HG03575 (cell line): ENCODE data around the gene CPA3.

Source experiments
- ATAC-seq: cut with Tn5 transposase; IDR thresholded peaks from one replicate; pipeline ENCODE4 v1.9.1; 2021; ENCODE audit not compliant: unreplicated experiment, insufficient number of reproducible peaks, low FRiP score; ENCODE audit errors: extremely low read depth

Gene CPA3

GRCh38 chr3:148854061-148854460, 11.0 kb upstream of the CPA3 start:
- no peak for ATAC-seq

- ATAC-seq: no peak
Measured at GRCh38 chr3:148856384-148856783, 8.7 kb upstream of the CPA3 start.

GRCh38 chr3:148857316-148857715, 7.8 kb upstream of the CPA3 start:
- ATAC-seq: no peak

GRCh38 chr3:148861277-148861869, 3.7 kb upstream of the CPA3 start:
- peak; percentile 70 for ATAC-seq

GRCh38 chr3:148863297-148863696, 1.8 kb upstream of the CPA3 start:
- no peak for ATAC-seq

- ATAC-seq: no peak
Measured at GRCh38 chr3:148863814-148864213, 1.3 kb upstream of the CPA3 start.

- no peak for ATAC-seq
Measured at GRCh38 chr3:148866261-148866660, 1.2 kb downstream of the CPA3 start.

- ATAC-seq: no peak
Measured at GRCh38 chr3:148873270-148873927, 8.3 kb downstream of the CPA3 start.

- ATAC-seq: no peak
Measured at GRCh38 chr3:148873977-148874376, 8.9 kb downstream of the CPA3 start.

- ATAC-seq: no peak
Measured at GRCh38 chr3:148878095-148878494, 13.0 kb downstream of the CPA3 start.

GRCh38 chr3:148879256-148879655, 14.2 kb downstream of the CPA3 start:
- ATAC-seq: no peak

- no peak for ATAC-seq
Measured at GRCh38 chr3:148880681-148881080, 15.6 kb downstream of the CPA3 start.

- ATAC-seq: no peak
Measured at GRCh38 chr3:148881286-148881685, 16.2 kb downstream of the CPA3 start.

- ATAC-seq: no peak
Measured at GRCh38 chr3:148882288-148882687, 17.2 kb downstream of the CPA3 start.

- ATAC-seq: no peak
Measured at GRCh38 chr3:148883163-148883562, 18.1 kb downstream of the CPA3 start.

GRCh38 chr3:148884261-148884660, 19.2 kb downstream of the CPA3 start:
- no peak for ATAC-seq

GRCh38 chr3:148889828-148890227, 24.7 kb downstream of the CPA3 start:
- ATAC-seq: no peak

GRCh38 chr3:148896062-148896461, 31.0 kb downstream of the CPA3 start:
- no peak for ATAC-seq

GRCh38 chr3:148901987-148902791, 37.1 kb downstream of the CPA3 start:
- no peak for ATAC-seq

GRCh38 chr3:148903022-148903442, 37.9 kb downstream of the CPA3 start:
- no peak for ATAC-seq
